Measurements from ENCODE around the gene MFAP2.

Gene MFAP2

GRCh38 chr1:16980473-16981268, at the start of gene MFAP2:
Gene MFAP2 (minus strand): TSS chr1:16980620. CDS start chr1:16978273, 2,347 bp downstream.
- DNase-seq: no peak

- DNase-seq: no peak
Measured at GRCh38 chr1:17030206-17030605, 49.8 kb upstream of the MFAP2 start.

- no peak for DNase-seq
Measured at GRCh38 chr1:17028662-17029188, 48.3 kb upstream of the MFAP2 start.

- no peak for DNase-seq
Measured at GRCh38 chr1:17027900-17028299, 47.5 kb upstream of the MFAP2 start.

DNA sequence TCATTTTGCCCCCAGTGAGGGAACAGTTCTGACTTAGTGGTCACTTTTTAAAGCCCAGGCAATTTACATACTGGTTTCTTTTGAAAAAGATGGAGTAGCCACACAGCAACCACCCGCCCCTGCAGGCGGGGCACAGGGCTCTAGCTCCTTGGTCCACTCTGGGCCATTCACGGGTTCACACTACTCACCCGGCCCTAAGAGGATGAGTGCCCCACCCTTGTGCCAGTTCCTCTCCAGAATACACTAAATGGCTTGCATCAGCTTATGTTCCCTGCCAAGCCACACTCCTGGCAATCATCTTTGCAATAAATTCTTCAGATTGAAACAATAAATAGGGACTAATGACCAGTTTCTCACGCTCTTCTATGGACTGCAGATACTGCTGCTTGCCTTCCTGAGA, 47.0 kb upstream of the MFAP2 start:
- DNase-seq: no peak

DNA sequence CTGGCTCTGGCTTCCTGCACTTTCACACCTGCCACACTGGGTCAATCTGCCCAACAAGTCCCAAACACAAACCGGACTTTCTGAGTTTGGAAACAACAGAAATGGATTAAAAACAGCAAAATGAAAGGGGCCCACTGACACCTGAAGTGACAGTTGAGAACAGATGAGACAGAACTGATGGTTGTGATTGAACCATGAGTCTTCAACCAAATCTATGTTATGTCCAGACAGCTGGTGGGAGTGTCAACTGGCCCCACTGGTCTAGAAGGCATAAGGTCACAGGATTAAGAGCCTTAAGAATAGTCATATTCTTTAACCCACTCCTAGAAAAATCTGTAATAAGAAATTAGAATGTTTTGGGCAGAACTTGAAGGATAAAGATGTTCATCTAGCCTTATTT, 44.3 kb upstream of the MFAP2 start:
- no peak for DNase-seq

DNA sequence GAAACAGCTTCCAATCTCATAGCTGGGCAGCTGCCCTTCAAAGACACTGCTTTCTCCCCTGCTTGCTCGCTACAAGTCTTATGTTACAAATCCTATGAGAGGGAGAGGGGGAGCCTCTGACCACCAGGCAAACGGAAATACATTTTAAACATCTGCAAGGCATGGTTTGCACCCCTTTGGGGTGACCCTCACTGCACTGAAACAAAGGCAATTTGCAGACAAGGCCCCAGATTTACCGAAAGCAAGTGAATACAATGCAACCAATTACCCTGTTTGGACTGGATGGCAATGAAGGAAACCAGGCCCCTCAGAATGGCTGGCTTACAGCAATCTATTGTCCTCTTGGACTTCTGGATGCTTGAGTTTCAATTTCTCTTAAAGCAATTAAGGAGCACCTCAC, 43.2 kb upstream of the MFAP2 start:
- no peak for DNase-seq

DNA sequence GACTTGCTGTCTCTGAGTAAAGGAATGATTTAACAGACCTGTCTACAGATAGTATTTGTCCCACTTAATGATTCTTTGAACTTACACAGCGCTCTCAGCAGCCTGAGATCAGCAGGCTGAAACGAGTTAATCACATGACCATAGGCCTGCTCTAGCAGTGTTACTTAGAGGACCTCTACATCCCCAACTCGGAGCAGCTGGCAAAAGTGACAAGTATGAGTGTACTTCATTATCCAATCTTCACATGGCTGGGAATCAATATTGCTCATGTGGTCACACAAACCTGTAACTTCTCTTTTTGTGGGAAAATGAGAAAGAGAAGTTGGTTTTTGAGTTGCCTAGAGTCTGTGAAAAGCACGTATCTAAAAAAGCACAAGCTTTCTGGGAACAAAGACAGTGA, 42.7 kb upstream of the MFAP2 start:
- no peak for DNase-seq

GRCh38 chr1:17021896-17022295, 41.5 kb upstream of the MFAP2 start:
- DNase-seq: no peak

- no peak for DNase-seq
Measured at GRCh38 chr1:17020502-17020901, 40.1 kb upstream of the MFAP2 start.

DNA sequence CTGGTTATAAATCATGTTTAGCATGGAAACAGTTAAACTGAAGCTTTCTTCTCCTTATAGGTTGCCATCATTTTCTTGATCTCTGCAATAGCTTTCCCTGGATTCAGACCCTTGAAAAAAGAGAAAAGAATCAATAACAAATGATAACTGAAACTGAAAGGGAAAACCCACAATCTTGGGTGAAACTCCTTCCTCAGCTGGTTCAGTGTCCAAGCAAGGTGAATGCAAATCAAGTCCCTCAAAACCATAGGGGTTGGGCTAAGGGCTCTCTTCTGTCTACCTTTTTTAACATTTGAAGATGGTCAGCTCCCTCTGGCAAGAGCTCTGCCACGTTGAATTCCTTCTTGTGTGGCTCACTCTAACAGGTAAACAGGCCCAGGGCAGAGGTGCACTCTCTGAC, 38.4 kb upstream of the MFAP2 start:
- no peak for DNase-seq

DNA sequence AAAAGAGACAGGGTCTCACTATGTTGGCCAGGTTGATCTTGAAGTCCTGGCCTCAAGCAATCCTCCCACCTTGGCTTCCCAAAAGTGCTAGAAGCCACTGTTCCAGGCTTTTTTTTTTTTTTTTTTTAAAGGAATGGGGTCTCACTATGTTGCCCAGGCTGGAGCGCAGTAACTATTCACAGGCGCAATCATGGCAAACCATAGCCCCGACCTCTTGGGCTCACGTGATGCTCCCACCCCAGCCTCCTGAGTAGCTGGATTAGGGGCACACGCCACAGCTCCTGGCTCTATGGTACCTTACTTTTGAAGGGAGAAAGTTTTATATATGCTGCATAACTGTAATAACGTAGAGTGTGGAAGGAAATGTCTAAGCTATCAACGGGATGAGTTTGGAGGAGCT, 37.0 kb upstream of the MFAP2 start:
- DNase-seq: no peak

GRCh38 chr1:17016317-17016661, 35.9 kb upstream of the MFAP2 start:
- DNase-seq: no peak

- DNase-seq: no peak
Measured at GRCh38 chr1:17014671-17015567, 34.5 kb upstream of the MFAP2 start.

DNA sequence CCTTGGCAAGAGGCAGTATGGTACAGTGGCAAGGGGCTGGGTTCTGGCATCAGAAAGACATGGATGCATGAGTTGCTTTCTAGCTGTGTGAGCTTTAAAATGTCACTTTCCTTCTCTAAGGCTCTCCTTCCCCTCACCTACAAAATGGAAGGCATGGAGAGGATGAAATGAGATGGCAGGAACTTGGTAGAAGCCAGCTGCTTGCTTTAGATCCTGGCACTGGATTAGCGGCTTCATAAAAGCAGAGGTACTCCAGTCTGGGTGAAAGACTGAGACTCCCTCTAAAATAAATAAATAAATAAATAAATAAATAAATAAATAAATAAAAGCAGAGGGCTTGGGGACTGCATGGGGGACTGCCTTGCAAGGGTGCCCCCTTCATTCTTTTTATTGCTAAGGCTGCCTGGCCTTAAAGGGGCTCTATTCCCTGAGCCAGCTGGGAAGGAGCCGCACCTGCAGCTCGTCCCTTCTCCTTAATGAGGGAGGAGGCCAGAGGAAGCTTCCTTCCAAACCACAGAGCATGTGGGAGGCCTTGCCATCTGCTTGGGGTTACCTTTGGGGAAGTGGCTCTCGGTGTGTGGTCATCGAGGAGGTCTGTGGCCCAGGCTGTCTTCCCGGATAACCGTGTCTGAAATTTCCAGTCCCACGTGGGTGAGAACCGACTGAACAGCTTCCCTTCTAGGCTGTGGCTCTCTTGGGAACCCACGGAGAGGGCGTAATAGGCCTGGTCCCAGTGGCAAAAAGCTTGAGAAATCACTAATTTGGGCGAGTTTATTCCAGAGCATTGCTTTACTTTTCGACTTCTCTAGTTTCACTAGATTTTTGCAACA, 33.3 kb upstream of the MFAP2 start:
- no peak for DNase-seq

DNA sequence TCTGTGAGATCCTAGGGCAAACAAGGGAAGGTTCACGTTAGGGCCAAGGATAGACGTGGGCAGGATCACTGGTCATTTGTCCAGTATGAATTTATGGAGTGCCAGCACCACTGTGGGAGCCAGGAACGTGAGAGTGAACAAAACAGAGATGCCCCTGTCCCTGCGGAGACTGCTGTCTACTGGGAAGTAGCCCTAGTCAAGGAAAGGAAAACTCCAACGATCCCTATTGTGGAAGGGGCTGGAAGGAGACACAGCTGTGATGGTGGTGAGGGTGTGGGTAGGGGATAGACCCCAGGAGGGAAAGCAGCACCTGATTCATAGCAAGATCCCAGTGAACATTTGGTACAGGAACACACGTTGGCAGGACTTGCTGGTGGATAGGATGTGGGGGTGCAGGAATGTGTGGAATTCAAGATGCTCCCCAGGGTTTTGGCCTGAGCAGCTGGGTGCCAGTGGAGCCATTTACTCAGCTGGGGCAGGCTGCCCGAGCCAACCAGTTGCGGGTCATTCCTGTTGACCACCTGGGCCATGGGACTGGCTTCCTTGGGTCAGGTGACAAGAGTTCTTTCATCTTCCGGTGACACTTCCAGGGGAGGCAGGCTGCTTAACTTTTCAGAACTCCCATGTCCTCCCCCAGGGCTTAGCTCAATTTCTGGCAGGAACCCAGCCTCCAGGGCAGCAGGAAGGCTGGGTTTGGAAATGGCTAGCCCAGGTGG, 32.5 kb upstream of the MFAP2 start:
- DNase-seq: no peak

GRCh38 chr1:17011439-17012307, 31.3 kb upstream of the MFAP2 start, which contains the start of gene ATP13A2:
Gene ATP13A2 (minus strand): TSS chr1:17011928. CDS start chr1:17011738, 190 bp downstream.
- DNase-seq: peak; percentile 84

DNA sequence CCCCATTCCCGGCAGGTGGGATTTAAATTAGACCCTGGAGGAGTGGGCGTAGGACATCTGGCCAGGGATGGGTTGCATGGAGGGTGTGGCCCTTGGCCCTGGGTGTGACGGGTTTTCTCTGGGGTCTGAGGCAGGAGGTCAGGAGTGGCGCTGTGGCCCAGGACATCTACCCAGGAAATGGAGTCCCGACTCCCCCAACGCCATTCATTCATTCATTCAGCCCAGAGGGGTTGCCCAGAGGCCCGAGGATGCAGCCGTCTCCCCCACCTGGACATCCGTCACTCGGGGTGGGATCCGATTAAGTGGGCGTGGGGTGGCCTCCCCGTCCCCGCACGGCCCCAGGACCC, 30.6 kb upstream of the MFAP2 start:
- no peak for DNase-seq

- no peak for DNase-seq
Measured at GRCh38 chr1:17009706-17010105, 29.3 kb upstream of the MFAP2 start.

DNA sequence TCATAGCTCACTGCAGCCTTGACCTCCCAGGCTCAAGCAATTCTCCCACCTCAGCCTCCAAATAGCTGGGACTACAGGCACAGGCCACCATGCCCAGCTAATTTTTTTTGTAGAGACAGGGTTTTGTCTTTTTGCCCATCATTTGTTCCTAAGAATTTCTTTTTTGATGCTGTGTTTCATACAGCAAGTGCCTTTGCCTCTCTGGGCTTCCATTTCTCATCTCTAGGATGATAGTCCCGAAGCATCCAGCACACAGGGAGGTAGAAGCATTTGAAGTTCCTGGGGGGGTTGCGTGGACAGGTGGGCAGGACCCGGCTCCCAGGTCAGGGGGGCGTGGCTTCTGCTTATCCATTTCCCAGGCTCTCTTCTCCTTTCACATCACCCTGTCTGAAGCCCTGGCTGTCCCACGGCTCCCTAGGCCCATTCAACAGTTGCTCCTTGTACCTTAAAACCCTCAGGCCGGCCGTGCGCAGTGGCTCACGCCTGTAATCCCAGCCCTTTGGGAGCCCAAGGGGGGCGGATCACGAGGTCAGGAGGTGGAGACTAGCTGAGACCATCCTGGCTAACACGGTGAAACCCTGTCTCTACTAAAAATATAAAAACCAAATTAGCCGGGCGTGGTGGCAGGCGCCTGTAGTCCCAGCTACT, 27.9 kb upstream of the MFAP2 start:
- DNase-seq: no peak

DNA sequence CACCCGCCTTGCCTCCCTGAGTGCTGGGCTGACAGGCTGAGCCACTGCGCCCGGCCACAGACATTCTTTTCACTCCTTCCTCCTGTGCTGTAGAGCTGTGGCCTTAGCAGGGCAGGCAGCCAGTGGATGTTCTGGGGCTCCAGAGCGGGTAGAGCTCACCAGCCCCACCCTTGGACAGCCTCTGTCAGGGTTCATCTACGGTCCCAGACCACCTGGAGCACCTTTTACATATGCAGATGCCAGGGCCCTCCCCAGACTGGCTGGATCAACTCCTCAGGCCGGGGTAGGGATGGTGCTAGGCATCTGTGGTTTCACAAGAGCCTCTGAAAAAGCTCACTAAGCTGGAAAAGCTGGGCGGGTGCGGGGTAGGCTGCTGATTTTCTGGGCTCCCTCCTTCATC, 26.7 kb upstream of the MFAP2 start:
- DNase-seq: no peak
